Measurements from ENCODE around the gene TAF6L.
"Not testable (repeated sequence)": the region's sequence is repeated elsewhere in the genome, so short reads cannot be mapped to it uniquely, and the experiment has no call there.

TAF6L gene

GRCh38 chr11:62755086-62755615 lies 16.0 kb upstream of the TAF6L start:
- no peak for DNase-seq (ENCODE audit: low read depth)

- DNase-seq (ENCODE audit: low read depth) = no peak
Measured at GRCh38 chr11:62757846-62758788, 13.1 kb upstream of the TAF6L start.

GRCh38 chr11:62760867-62761227 lies 10.3 kb upstream of the TAF6L start:
- DNase-seq (ENCODE audit: low read depth) = not testable (repeated sequence)

- DNase-seq (ENCODE audit: low read depth) = no peak
Measured at GRCh38 chr11:62770778-62771143, 435 bp upstream of the TAF6L start.

GRCh38 chr11:62774407-62774806 lies 3.2 kb downstream of the TAF6L start:
- no peak for DNase-seq (ENCODE audit: low read depth)

GRCh38 chr11:62775646-62776045 lies 4.5 kb downstream of the TAF6L start:
- DNase-seq (ENCODE audit: low read depth) = no peak

- no peak for DNase-seq (ENCODE audit: low read depth)
Measured at GRCh38 chr11:62777389-62777788, 6.2 kb downstream of the TAF6L start.

- no peak for DNase-seq (ENCODE audit: low read depth)
Measured at GRCh38 chr11:62778441-62778840, 7.2 kb downstream of the TAF6L start.

- DNase-seq (ENCODE audit: low read depth) = no peak
Measured at GRCh38 chr11:62782753-62783152, 11.6 kb downstream of the TAF6L start.

GRCh38 chr11:62786318-62787004 lies 15.3 kb downstream of the TAF6L start:
- peak; percentile 75 for DNase-seq (ENCODE audit: low read depth)

GRCh38 chr11:62787005-62787759 lies 16.0 kb downstream of the TAF6L start, which contains the start of gene TMEM179B:
Gene TMEM179B (plus strand): TSS chr11:62787402. CDS start chr11:62787432, 30 bp downstream.
- peak; percentile 98 for DNase-seq (ENCODE audit: low read depth)

- no peak for DNase-seq (ENCODE audit: low read depth)
Measured at GRCh38 chr11:62788991-62789390, 17.8 kb downstream of the TAF6L start.

GRCh38 chr11:62789576-62789975 lies 18.4 kb downstream of the TAF6L start:
- DNase-seq (ENCODE audit: low read depth) = no peak

- peak; percentile 87 for DNase-seq (ENCODE audit: low read depth)
Measured at GRCh38 chr11:62791501-62792201, 20.5 kb downstream of the TAF6L start, which contains the start of gene TMEM223. Gene TMEM223 (minus strand): TSS chr11:62792006. CDS start chr11:62791994, 12 bp downstream.

GRCh38 chr11:62792202-62792575 lies 21.0 kb downstream of the TAF6L start:
- DNase-seq (ENCODE audit: low read depth) = no peak

GRCh38 chr11:62794201-62794775 lies 23.1 kb downstream of the TAF6L start:
- no peak for DNase-seq (ENCODE audit: low read depth)

GRCh38 chr11:62796281-62796680 lies 25.1 kb downstream of the TAF6L start:
- no peak for DNase-seq (ENCODE audit: low read depth)

GRCh38 chr11:62799486-62799885 lies 28.3 kb downstream of the TAF6L start:
- DNase-seq (ENCODE audit: low read depth) = no peak

- no peak for DNase-seq (ENCODE audit: low read depth)
Measured at GRCh38 chr11:62801071-62801470, 29.9 kb downstream of the TAF6L start.

GRCh38 chr11:62804310-62805075 lies 33.3 kb downstream of the TAF6L start:
- peak; percentile 71 for DNase-seq (ENCODE audit: low read depth)

Data from iris pigment epithelial cell (primary cell).